Ascending aorta (tissue), 2 donors: Measurements from ENCODE around the gene PPIA. TPM values are rescaled to one million over a fixed set of nuclear protein-coding genes. Genes with fewer than 3 reads are reported as not detected.
"Not testable (repeated sequence)": the region's sequence is repeated elsewhere in the genome, so short reads cannot be mapped to it uniquely, and the experiment has no call there.

Experiments
- DNase-seq, 2 donors: peaks; one replicate each; pipeline ENCODE4 v3.0.0-alpha.2; 2019; ENCODE audit warnings: low spot score in 2 of 2
- H3K27ac ChIP-seq, 2 donors: fragments of 200-600 bp; sonication (generic); one replicate each; pipeline ENCODE4 v1.5.1; 2016 to 2017; ENCODE audit warnings: mild to moderate bottlenecking in 1 of 2
- H3K27me3 ChIP-seq: fragments of 200-600 bp; sonication (generic); one replicate; pipeline ENCODE4 v1.5.1; 2017
- H3K36me3 ChIP-seq, 2 donors: fragments of 200-600 bp; sonication (generic); one replicate each; pipeline ENCODE4 v1.5.1; 2016
- H3K4me1 ChIP-seq, 2 donors: fragments of 200-600 bp; sonication (generic); one replicate each; pipeline ENCODE4 v1.5.1; 2016 to 2017; ENCODE audit warnings: mild to moderate bottlenecking in 1 of 2
- H3K4me3 ChIP-seq, 2 donors: fragments of 200-600 bp; sonication (generic); one replicate each; pipeline ENCODE4 v1.5.1; 2016 to 2017; ENCODE audit warnings: mild to moderate bottlenecking in 1 of 2
- H3K9me3 ChIP-seq, 2 donors: fragments of 200-600 bp; sonication (generic); one replicate each; pipeline ENCODE4 v1.5.1; 2016
- CTCF ChIP-seq, 3 experiments: fragments of 200-600 bp in 2 of 3; fragments of 450-650 bp in 1 of 3; sonication (generic) in 2 of 3; IDR thresholded peaks; one replicate each; pipeline ENCODE4 v1.5.1; 2016 to 2019; ENCODE audit warnings: antibody characterized with exemption in 3 of 3, mild to moderate bottlenecking in 1 of 3, moderate library complexity in 1 of 3
- intact Hi-C: fragments of 100-400 bp; cut with DNase I; formaldehyde crosslinking; loops from one replicate; pipeline ENCODE4 v1.15.1; 2023
- total RNA-seq: library from RNA; depleted of rRNA; stranded (reverse); fragments of >200 nt; gene quantifications from one replicate; pipeline ENCODE4 v1.1.0, GENCODE V29; 2016

Gene PPIA
- total RNA-seq, 1 donor from 2014 or later: 945 TPM

GRCh38 chr7:44769376-44769775 lies 27.1 kb upstream of the PPIA start:
- Histone ChIP-seq H3K27ac (peak overlapping the region; percentile 52 to 67), H3K27me3 (no peaks in the 10 kb centered on the region), H3K4me1 (peaks cover 10 to 25% of the 10 kb centered on the region in 2 donors), H3K9me3 (no peaks in the 10 kb centered on the region), H3K36me3 (peaks cover 30 to 32% of the 10 kb centered on the region in 2 donors), H3K4me3 (peak overlapping the region in 1 of 2 donors; percentile 50)
- intact Hi-C loops: loop anchor here (2.0 kb wide), 1 partner anchor 21 kb away; the partner anchor contains the start of gene ZMIZ2
- DNase-seq: no peak
- TF ChIP-seq CTCF (IDR thresholded peaks at IDR 0.05): no peak

- Histone ChIP-seq H3K4me1 (peaks cover 10 to 25% of the 10 kb centered on the region in 2 donors), H3K4me3 (peak overlapping the region; percentile 26 to 50), H3K9me3 (no peaks in the 10 kb centered on the region), H3K36me3 (peaks cover 25 to 27% of the 10 kb centered on the region in 2 donors), H3K27me3 (no peaks in the 10 kb centered on the region), H3K27ac (peak overlapping the region; percentile 52 to 67)
- intact Hi-C loops: loop anchor here (2.0 kb wide), 1 partner anchor 21 kb away; the partner anchor contains the start of gene ZMIZ2
- no peak for DNase-seq
- TF ChIP-seq CTCF (IDR thresholded peaks at IDR 0.05): no peak
These were observed 26.6 kb upstream of the PPIA start for GRCh38 chr7:44769776-44770294.

GRCh38 chr7:44771358-44771757 lies 25.1 kb upstream of the PPIA start:
- Histone ChIP-seq H3K9me3 (no peaks in the 10 kb centered on the region), H3K27me3 (no peaks in the 10 kb centered on the region), H3K36me3 (peaks cover 10 to 12% of the 10 kb centered on the region in 2 donors), H3K4me1 (peaks cover 10 to 25% of the 10 kb centered on the region in 2 donors), H3K4me3 (no peak overlapping the region), H3K27ac (no peak overlapping the region)
- DNase-seq: no peak
- intact Hi-C loops: no loop called here
- TF ChIP-seq CTCF (IDR thresholded peaks at IDR 0.05): no peak

- Histone ChIP-seq H3K36me3 (peaks cover 0 to 3% of the 10 kb centered on the region in 2 donors), H3K4me1 (peaks cover 10 to 25% of the 10 kb centered on the region in 2 donors)
- TF ChIP-seq CTCF (IDR thresholded peaks at IDR 0.05): no peak
These were observed 24.0 kb upstream of the PPIA start for GRCh38 chr7:44772440-44772839.

GRCh38 chr7:44772867-44773266 lies 23.6 kb upstream of the PPIA start:
- DNase-seq: no peak
- intact Hi-C loops: no loop called here
- Histone ChIP-seq H3K27ac (no peak overlapping the region), H3K9me3 (no peaks in the 10 kb centered on the region), H3K27me3 (no peaks in the 10 kb centered on the region), H3K4me3 (no peak overlapping the region), H3K36me3 (no peaks in the 10 kb centered on the region), H3K4me1 (peaks cover 10 to 23% of the 10 kb centered on the region in 2 donors)
- TF ChIP-seq CTCF (IDR thresholded peaks at IDR 0.05): no peak

More at GRCh38 chr7:44772440-44772839, 24.0 kb upstream of the PPIA start:
- no peak overlapping the region for H3K27ac ChIP-seq
- intact Hi-C loops: no loop called here
- no peaks in the 10 kb centered on the region for H3K9me3 ChIP-seq
- DNase-seq: no peak
- H3K4me3 ChIP-seq: no peak overlapping the region
- no peaks in the 10 kb centered on the region for H3K27me3 ChIP-seq

- intact Hi-C loops, H3K4me3 ChIP-seq, H3K27me3 ChIP-seq, DNase-seq, H3K36me3 ChIP-seq, H3K27ac ChIP-seq, H3K4me1 ChIP-seq, H3K9me3 ChIP-seq: not testable (repeated sequence)
These were observed 22.0 kb upstream of the PPIA start for GRCh38 chr7:44774486-44774885.
